SH-SY5Y (cell line): ENCODE measurements around the gene PARP8.

ENCODE experiments used
- GATA2 ChIP-seq: IDR thresholded peaks from 2 replicates; pipeline ENCODE4 v1.6.1; 2011; ENCODE audit warnings: mild to moderate bottlenecking, low read depth, low read length
- GATA3 ChIP-seq: IDR thresholded peaks from 2 replicates; pipeline ENCODE4 v1.6.1; 2011; ENCODE audit warnings: low read depth, mild to moderate bottlenecking, low read length, moderate library complexity

DNA sequence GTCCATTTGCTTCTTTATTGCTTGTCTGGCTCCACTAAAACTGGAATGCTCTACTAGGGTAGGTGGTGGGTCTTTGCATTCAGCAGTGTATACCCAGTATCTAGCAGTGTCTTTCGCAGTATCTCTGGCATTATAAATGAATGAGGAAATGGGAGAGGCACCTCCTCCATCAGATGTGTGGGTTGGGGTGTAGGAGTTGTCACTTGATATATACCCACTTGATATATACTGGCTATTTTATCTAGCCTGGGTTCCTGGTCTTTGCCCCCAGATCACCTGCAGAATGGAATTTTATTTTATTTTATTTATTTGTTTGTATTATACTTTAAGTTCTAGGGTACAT is 208.5 kb downstream of the PARP8 start:
- TF ChIP-seq GATA2 = no peak
- TF ChIP-seq GATA3 = no peak
